Measurements from ENCODE around the gene CCDC134.
A peak's percentile ranks its signal among the peaks of the same experiment; 100 is the strongest.

The CCDC134 gene

DNA sequence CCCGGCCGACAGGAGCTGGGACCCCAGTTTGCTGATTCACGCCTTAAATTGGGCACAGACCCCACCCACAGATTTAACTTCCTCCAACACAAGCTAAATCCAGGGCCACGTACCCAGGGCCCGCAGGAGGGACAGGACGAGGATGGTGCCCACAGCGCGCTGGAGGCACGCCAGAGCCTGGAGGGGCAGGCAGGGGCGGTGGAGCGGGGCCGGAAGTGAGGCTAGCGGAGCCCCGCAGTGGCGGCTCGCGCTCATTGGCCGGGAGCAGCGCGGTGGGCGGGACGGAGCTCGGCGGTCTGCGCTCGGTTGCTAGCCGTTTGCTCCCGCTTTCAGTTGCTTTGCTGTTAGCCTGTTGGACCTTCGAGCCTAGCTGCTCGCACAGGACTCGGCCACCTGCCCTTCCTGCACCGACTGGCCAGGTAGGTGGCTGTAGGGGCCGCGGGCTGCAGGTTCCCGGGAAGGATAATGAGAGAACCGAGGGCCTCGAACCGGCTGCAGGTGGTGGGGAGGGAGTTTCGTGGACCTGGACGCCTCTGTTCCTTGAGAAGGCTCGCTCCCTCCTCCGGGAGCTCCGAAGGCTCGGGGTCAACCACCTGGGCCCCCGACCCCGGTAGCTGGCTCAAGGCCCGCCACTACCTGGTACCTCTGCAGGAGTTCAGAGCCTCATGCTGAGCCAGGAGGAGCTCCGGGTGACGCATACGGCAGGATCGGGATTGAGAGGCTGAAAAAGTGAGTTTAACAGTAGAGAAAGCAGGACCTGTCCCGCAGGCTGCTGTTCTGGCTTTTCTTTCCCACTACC is at the start of gene CCDC134:
TSS of gene CCDC134 (plus strand) at position 332 of the 799 bp plus-strand sequence. CDS start 8,212 bp downstream, outside the sequence.
- H3K36me3 Mint-ChIP-seq (ENCODE audit: low read depth), result no peaks in the 10 kb centered on the region
- no peaks in the 10 kb centered on the region for H3K9me3 Mint-ChIP-seq
- H3K4me1 Mint-ChIP-seq, result peaks cover 27% of the 10 kb centered on the region
- TF ChIP-seq, protein P1, sequence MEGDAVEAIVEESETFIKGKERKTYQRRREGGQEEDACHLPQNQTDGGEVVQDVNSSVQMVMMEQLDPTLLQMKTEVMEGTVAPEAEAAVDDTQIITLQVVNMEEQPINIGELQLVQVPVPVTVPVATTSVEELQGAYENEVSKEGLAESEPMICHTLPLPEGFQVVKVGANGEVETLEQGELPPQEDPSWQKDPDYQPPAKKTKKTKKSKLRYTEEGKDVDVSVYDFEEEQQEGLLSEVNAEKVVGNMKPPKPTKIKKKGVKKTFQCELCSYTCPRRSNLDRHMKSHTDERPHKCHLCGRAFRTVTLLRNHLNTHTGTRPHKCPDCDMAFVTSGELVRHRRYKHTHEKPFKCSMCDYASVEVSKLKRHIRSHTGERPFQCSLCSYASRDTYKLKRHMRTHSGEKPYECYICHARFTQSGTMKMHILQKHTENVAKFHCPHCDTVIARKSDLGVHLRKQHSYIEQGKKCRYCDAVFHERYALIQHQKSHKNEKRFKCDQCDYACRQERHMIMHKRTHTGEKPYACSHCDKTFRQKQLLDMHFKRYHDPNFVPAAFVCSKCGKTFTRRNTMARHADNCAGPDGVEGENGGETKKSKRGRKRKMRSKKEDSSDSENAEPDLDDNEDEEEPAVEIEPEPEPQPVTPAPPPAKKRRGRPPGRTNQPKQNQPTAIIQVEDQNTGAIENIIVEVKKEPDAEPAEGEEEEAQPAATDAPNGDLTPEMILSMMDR (IDR thresholded peaks at IDR 0.05; ENCODE audit: unreplicated experiment in 3 of 3), result no peak
- H3K27me3 Mint-ChIP-seq (ENCODE audit: low read depth), result peaks cover 3% of the 10 kb centered on the region
- H3K4me3 Mint-ChIP-seq, result peak within 1 kb of the TSS; percentile 85 to 98 (median 98)
- peak within 1 kb of the TSS; percentile 95 to 99 (median 96) for H3K27ac Mint-ChIP-seq

DNA sequence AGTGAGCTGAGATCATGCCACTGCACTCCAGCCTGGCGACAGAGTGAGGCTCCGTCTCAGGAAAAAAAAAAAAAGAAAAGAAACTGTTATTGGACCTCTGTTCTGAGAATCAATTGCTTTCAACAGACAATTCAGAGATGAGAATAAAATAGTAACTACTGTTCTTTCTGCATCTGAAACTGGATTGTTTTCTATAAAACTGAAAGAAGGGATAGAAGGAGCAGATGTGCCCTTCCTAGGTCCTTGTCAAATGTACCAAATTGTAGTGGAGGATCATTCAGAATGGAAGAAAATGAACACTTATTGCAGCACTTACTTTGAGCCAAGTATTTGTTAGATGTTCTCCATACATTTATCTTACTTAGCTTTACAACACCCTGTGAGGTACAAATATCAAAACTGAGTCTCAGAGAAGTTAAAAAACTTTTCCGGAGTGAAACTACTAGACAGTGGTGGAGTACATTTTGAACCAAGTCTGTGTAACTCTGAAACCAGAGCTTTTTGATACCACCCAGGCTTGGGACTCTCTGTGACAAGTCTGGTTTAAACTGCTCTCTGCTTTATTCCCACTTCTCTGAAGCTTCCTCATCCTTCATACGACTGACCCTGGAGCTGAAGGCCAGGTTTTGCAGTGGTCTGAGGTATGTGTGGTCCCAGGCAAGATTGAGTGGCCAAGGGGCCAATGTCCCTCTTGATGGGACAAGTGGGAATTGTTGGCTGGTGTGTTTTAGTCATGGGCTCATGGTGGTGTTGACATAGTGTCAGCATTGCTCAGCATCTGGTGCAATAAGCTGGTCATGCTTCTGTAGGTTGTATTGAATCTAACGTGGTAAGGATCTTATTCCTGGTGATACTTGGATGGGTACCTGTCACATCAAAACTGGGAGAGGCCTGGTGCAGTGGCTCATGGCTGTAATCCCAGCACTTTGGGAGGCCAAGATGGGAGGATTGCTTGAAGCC is 48.2 kb upstream of the CCDC134 start:
- Mint-ChIP-seq H3K4me1 (no peaks in the 10 kb centered on the region), H3K9me3 (no peaks in the 10 kb centered on the region), H3K27me3 (ENCODE audit: low read depth) (peaks cover 15% of the 10 kb centered on the region), H3K4me3 (no peak overlapping the region), H3K36me3 (ENCODE audit: low read depth) (no peaks in the 10 kb centered on the region), H3K27ac (no peak overlapping the region)
- TF ChIP-seq, protein P1 (IDR thresholded peaks at IDR 0.05; ENCODE audit: unreplicated experiment in 3 of 3), result no peak

DNA sequence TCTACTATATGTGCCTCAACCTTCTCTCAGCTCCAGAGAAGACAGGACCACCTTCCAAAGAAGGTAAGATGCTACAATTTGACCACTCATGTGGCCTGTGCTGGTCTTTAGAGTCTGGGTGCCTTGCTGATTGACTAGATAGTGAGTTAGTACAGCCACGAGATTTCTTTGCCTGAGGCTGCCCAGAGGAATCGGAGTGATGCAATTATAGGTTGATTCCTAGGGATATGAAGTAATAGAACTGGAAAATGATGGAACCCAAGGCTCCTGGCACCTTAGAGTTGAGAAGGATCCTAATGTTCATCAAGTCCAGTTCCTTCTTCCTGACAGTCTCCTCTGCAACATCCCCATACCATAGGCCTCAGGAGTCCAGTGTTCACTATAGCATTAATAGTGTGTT is 46.5 kb upstream of the CCDC134 start:
- H3K27me3 Mint-ChIP-seq (ENCODE audit: low read depth), result peaks cover 15% of the 10 kb centered on the region
- H3K36me3 Mint-ChIP-seq (ENCODE audit: low read depth), result no peaks in the 10 kb centered on the region

DNA sequence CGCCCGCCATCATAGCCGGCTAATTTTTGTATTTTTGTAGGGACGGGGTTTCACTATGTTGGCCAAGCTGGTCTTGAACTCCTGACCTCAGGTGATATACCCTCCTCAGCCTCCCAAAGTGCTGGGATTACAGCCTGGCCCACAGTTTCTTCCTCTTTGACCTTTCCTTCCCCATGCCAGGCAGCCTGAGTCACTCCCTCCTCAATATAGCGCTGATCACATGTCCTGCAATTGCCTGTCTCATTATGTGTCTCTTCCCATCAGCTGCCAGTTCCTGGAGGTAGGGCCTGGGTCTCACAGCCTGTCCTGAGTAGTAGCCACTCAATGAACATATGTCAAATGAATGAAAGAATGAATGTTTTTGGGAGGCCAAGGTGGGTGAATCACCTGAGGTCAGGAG is 43.0 kb upstream of the CCDC134 start:
- no peaks in the 10 kb centered on the region for H3K4me1 Mint-ChIP-seq
- TF ChIP-seq, protein P1 (IDR thresholded peaks at IDR 0.05; ENCODE audit: unreplicated experiment in 3 of 3), result no peak
- H3K27ac Mint-ChIP-seq, result no peak overlapping the region
- H3K36me3 Mint-ChIP-seq (ENCODE audit: low read depth), result no peaks in the 10 kb centered on the region
- no peak overlapping the region for H3K4me3 Mint-ChIP-seq
- no peaks in the 10 kb centered on the region for H3K9me3 Mint-ChIP-seq
- peaks cover 3% of the 10 kb centered on the region for H3K27me3 Mint-ChIP-seq (ENCODE audit: low read depth)

More for the DNA sequence above, 46.5 kb upstream of the CCDC134 start:
- Mint-ChIP-seq H3K4me1 (no peaks in the 10 kb centered on the region), H3K27ac (no peak overlapping the region), H3K4me3 (no peak overlapping the region), H3K9me3 (no peaks in the 10 kb centered on the region)
- TF ChIP-seq, protein P1 (IDR thresholded peaks at IDR 0.05; ENCODE audit: unreplicated experiment in 3 of 3), result no peak

DNA sequence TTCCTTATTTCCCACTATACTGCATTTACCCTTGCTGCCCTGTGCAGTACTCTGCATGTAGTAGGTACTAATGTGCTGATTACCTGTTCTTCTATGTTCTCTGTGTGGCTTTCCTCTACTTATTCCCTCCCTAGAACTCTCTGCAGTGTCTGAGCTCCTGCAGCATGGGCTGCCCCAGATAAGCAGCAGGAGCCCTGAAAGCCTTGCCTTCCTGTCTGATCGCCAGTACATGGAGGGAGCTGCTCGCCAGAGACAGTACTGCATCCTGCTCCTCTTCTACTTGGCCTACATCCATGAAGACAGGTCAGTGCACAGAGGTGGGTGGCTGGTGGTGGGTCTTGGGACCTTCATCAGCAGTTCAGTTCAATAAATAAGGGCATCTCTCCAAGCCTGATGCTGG is 42.2 kb upstream of the CCDC134 start:
- Mint-ChIP-seq H3K9me3 (no peaks in the 10 kb centered on the region), H3K36me3 (ENCODE audit: low read depth) (no peaks in the 10 kb centered on the region), H3K4me3 (no peak overlapping the region), H3K27me3 (ENCODE audit: low read depth) (no peaks in the 10 kb centered on the region), H3K4me1 (no peaks in the 10 kb centered on the region), H3K27ac (no peak overlapping the region)
- TF ChIP-seq, protein P1 (IDR thresholded peaks at IDR 0.05; ENCODE audit: unreplicated experiment in 3 of 3), result no peak
